Measurements from ENCODE around the gene PRKG1.

PRKG1 gene

GRCh38 chr10:52106011-52106410 lies 1031.7 kb downstream of the PRKG1 start:
- ATAC-seq (ENCODE audit: low read depth) (no peak), DNase-seq (ENCODE audit: low spot score in 2 of 2) (no peak)
- Mint-ChIP-seq H3K4me1 (no peaks in the 10 kb centered on the region), H3K27me3 (no peaks in the 10 kb centered on the region), H3K27ac (no peak overlapping the region), H3K4me3 (no peak overlapping the region), H3K9me3 (no peaks in the 10 kb centered on the region), H3K36me3 (no peaks in the 10 kb centered on the region)

GRCh38 chr10:52106899-52107298 lies 1032.6 kb downstream of the PRKG1 start:
- Mint-ChIP-seq H3K4me1 (no peaks in the 10 kb centered on the region), H3K27me3 (no peaks in the 10 kb centered on the region), H3K4me3 (no peak overlapping the region), H3K27ac (no peak overlapping the region), H3K36me3 (no peaks in the 10 kb centered on the region), H3K9me3 (no peaks in the 10 kb centered on the region)
- DNase-seq (ENCODE audit: low spot score in 2 of 2) (no peak), ATAC-seq (ENCODE audit: low read depth) (no peak)

- Mint-ChIP-seq H3K4me1 (no peaks in the 10 kb centered on the region), H3K27ac (no peak overlapping the region), H3K27me3 (no peaks in the 10 kb centered on the region), H3K9me3 (no peaks in the 10 kb centered on the region), H3K4me3 (no peak overlapping the region), H3K36me3 (no peaks in the 10 kb centered on the region)
- DNase-seq (ENCODE audit: low spot score in 2 of 2): no peak
- ATAC-seq (ENCODE audit: low read depth): no peak
These were observed 1033.9 kb downstream of the PRKG1 start for GRCh38 chr10:52108236-52108635.

- no peak for ATAC-seq (ENCODE audit: low read depth)
- Mint-ChIP-seq H3K9me3 (no peaks in the 10 kb centered on the region), H3K4me3 (no peak overlapping the region), H3K27ac (no peak overlapping the region), H3K4me1 (no peaks in the 10 kb centered on the region), H3K36me3 (no peaks in the 10 kb centered on the region), H3K27me3 (no peaks in the 10 kb centered on the region)
- no peak for DNase-seq (ENCODE audit: low spot score in 2 of 2)
These were observed 1036.3 kb downstream of the PRKG1 start for GRCh38 chr10:52110576-52110975.

GRCh38 chr10:52111101-52111891 lies 1037.0 kb downstream of the PRKG1 start:
- DNase-seq (ENCODE audit: low spot score in 2 of 2) (no peak), ATAC-seq (ENCODE audit: low read depth) (no peak)
- Mint-ChIP-seq H3K9me3 (no peaks in the 10 kb centered on the region), H3K4me3 (no peak overlapping the region), H3K27ac (no peak overlapping the region), H3K4me1 (no peaks in the 10 kb centered on the region), H3K27me3 (no peaks in the 10 kb centered on the region), H3K36me3 (no peaks in the 10 kb centered on the region)

- no peaks in the 10 kb centered on the region for H3K36me3 Mint-ChIP-seq
- H3K27ac Mint-ChIP-seq: no peak overlapping the region
- H3K9me3 Mint-ChIP-seq: peaks cover 2% of the 10 kb centered on the region
- ATAC-seq (ENCODE audit: low read depth): no peak
- no peaks in the 10 kb centered on the region for H3K27me3 Mint-ChIP-seq
- no peaks in the 10 kb centered on the region for H3K4me1 Mint-ChIP-seq
- H3K4me3 Mint-ChIP-seq: no peak overlapping the region
- DNase-seq (ENCODE audit: low spot score in 2 of 2): no peak
These were observed 1041.5 kb downstream of the PRKG1 start for GRCh38 chr10:52115823-52116222.

- H3K9me3 Mint-ChIP-seq: peaks cover 2% of the 10 kb centered on the region
- H3K27me3 Mint-ChIP-seq: no peaks in the 10 kb centered on the region
- H3K4me3 Mint-ChIP-seq: no peak overlapping the region
- H3K36me3 Mint-ChIP-seq: no peaks in the 10 kb centered on the region
- H3K27ac Mint-ChIP-seq: no peak overlapping the region
- no peaks in the 10 kb centered on the region for H3K4me1 Mint-ChIP-seq
- DNase-seq (ENCODE audit: low spot score in 2 of 2) (no peak), ATAC-seq (ENCODE audit: low read depth) (no peak)
These were observed 1045.2 kb downstream of the PRKG1 start for GRCh38 chr10:52119507-52119906.

GRCh38 chr10:52121688-52122087 lies 1047.4 kb downstream of the PRKG1 start:
- Mint-ChIP-seq H3K4me1 (no peaks in the 10 kb centered on the region), H3K27ac (no peak overlapping the region), H3K9me3 (peaks cover 2% of the 10 kb centered on the region), H3K4me3 (no peak overlapping the region), H3K36me3 (no peaks in the 10 kb centered on the region), H3K27me3 (no peaks in the 10 kb centered on the region)
- DNase-seq (ENCODE audit: low spot score in 2 of 2): no peak
- no peak for ATAC-seq (ENCODE audit: low read depth)

- ATAC-seq (ENCODE audit: low read depth): no peak
These were observed 1053.9 kb downstream of the PRKG1 start for GRCh38 chr10:52128056-52128683.

GRCh38 chr10:52129410-52130178 lies 1055.3 kb downstream of the PRKG1 start:
- Mint-ChIP-seq H3K4me3 (no peak overlapping the region), H3K4me1 (no peaks in the 10 kb centered on the region), H3K27ac (no peak overlapping the region), H3K36me3 (no peaks in the 10 kb centered on the region), H3K27me3 (peaks cover 4% of the 10 kb centered on the region), H3K9me3 (no peaks in the 10 kb centered on the region)
- ATAC-seq (ENCODE audit: low read depth) (no peak), DNase-seq (ENCODE audit: low spot score in 2 of 2) (no peak)

More at GRCh38 chr10:52128056-52128683, 1053.9 kb downstream of the PRKG1 start:
- no peaks in the 10 kb centered on the region for H3K9me3 Mint-ChIP-seq
- no peak overlapping the region for H3K4me3 Mint-ChIP-seq
- no peak overlapping the region for H3K27ac Mint-ChIP-seq
- H3K36me3 Mint-ChIP-seq: no peaks in the 10 kb centered on the region
- no peaks in the 10 kb centered on the region for H3K4me1 Mint-ChIP-seq
- peaks cover 4% of the 10 kb centered on the region for H3K27me3 Mint-ChIP-seq
- DNase-seq (ENCODE audit: low spot score in 2 of 2): no peak

- no peak overlapping the region for H3K27ac Mint-ChIP-seq
- H3K4me1 Mint-ChIP-seq: no peaks in the 10 kb centered on the region
- H3K4me3 Mint-ChIP-seq: no peak overlapping the region
- H3K9me3 Mint-ChIP-seq: no peaks in the 10 kb centered on the region
- DNase-seq (ENCODE audit: low spot score in 2 of 2): no peak
- no peaks in the 10 kb centered on the region for H3K27me3 Mint-ChIP-seq
- no peak for ATAC-seq (ENCODE audit: low read depth)
- H3K36me3 Mint-ChIP-seq: no peaks in the 10 kb centered on the region
These were observed 1060.8 kb downstream of the PRKG1 start for GRCh38 chr10:52135101-52135500.

- Mint-ChIP-seq H3K9me3 (no peaks in the 10 kb centered on the region), H3K36me3 (no peaks in the 10 kb centered on the region), H3K27me3 (peaks cover 4% of the 10 kb centered on the region), H3K27ac (no peak overlapping the region), H3K4me3 (no peak overlapping the region), H3K4me1 (no peaks in the 10 kb centered on the region)
- DNase-seq (ENCODE audit: low spot score in 2 of 2) (no peak), ATAC-seq (ENCODE audit: low read depth) (no peak)
These were observed 1062.6 kb downstream of the PRKG1 start for GRCh38 chr10:52136921-52137320.

- Mint-ChIP-seq H3K9me3 (peaks cover under 1% of the 10 kb centered on the region), H3K27ac (no peak overlapping the region), H3K4me3 (no peak overlapping the region), H3K27me3 (peaks cover 4% of the 10 kb centered on the region), H3K36me3 (no peaks in the 10 kb centered on the region), H3K4me1 (no peaks in the 10 kb centered on the region)
- ATAC-seq (ENCODE audit: low read depth) (no peak), DNase-seq (ENCODE audit: low spot score in 2 of 2) (no peak)
These were observed 1069.1 kb downstream of the PRKG1 start for GRCh38 chr10:52143338-52143737.

- H3K36me3 Mint-ChIP-seq: no peaks in the 10 kb centered on the region
- H3K27ac Mint-ChIP-seq: no peak overlapping the region
- H3K9me3 Mint-ChIP-seq: peaks cover 3% of the 10 kb centered on the region
- ATAC-seq (ENCODE audit: low read depth): no peak
- H3K27me3 Mint-ChIP-seq: no peaks in the 10 kb centered on the region
- no peak for DNase-seq (ENCODE audit: low spot score in 2 of 2)
- no peak overlapping the region for H3K4me3 Mint-ChIP-seq
- H3K4me1 Mint-ChIP-seq: no peaks in the 10 kb centered on the region
These were observed 1071.3 kb downstream of the PRKG1 start for GRCh38 chr10:52145636-52146035.
